ENCODE data around the gene GH2. TPM values are rescaled to one million over a fixed set of nuclear protein-coding genes. Genes with fewer than 3 reads are reported as not detected.
A peak's percentile ranks its signal among the peaks of the same experiment; 100 is the strongest.

GH2 gene
- total RNA-seq, 2 experiments from 2014 or later, result not detected

GRCh38 chr17:63831505-63831904 lies 50.2 kb downstream of the GH2 start:
- DNase-seq (no peak), ATAC-seq (no peak)
- Mint-ChIP-seq H3K9me3 (no peaks in the 10 kb centered on the region), H3K27ac (peak overlapping the region; percentile 71), H3K4me3 (no peak overlapping the region), H3K27me3 (no peaks in the 10 kb centered on the region), H3K4me1 (ENCODE audit: low read depth) (peaks cover 57% of the 10 kb centered on the region), H3K36me3 (ENCODE audit: low read depth) (peaks cover 79% of the 10 kb centered on the region)
- TF ChIP-seq, protein P1, sequence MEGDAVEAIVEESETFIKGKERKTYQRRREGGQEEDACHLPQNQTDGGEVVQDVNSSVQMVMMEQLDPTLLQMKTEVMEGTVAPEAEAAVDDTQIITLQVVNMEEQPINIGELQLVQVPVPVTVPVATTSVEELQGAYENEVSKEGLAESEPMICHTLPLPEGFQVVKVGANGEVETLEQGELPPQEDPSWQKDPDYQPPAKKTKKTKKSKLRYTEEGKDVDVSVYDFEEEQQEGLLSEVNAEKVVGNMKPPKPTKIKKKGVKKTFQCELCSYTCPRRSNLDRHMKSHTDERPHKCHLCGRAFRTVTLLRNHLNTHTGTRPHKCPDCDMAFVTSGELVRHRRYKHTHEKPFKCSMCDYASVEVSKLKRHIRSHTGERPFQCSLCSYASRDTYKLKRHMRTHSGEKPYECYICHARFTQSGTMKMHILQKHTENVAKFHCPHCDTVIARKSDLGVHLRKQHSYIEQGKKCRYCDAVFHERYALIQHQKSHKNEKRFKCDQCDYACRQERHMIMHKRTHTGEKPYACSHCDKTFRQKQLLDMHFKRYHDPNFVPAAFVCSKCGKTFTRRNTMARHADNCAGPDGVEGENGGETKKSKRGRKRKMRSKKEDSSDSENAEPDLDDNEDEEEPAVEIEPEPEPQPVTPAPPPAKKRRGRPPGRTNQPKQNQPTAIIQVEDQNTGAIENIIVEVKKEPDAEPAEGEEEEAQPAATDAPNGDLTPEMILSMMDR (IDR thresholded peaks at IDR 0.05), result no peak
- intact Hi-C loops (cut with micrococcal nuclease), result loop anchor here (5.0 kb wide), 1 partner anchor 134 kb away; no protein-coding TSS in a partner anchor
- CTCF ChIA-PET, result interaction anchor here (1.0 to 1.2 kb wide), 2 partner anchors 9 to 10 kb away, joined by 4 read pairs; partner anchors contain the start of gene SMARCD2
- POLR2A ChIA-PET, result interaction anchor here (0.6 to 11.6 kb wide), 8 partner anchors 8 to 166 kb away, joined by 3 to 188 read pairs (median 4); partner anchors contain the start of gene SMARCD2

DNA sequence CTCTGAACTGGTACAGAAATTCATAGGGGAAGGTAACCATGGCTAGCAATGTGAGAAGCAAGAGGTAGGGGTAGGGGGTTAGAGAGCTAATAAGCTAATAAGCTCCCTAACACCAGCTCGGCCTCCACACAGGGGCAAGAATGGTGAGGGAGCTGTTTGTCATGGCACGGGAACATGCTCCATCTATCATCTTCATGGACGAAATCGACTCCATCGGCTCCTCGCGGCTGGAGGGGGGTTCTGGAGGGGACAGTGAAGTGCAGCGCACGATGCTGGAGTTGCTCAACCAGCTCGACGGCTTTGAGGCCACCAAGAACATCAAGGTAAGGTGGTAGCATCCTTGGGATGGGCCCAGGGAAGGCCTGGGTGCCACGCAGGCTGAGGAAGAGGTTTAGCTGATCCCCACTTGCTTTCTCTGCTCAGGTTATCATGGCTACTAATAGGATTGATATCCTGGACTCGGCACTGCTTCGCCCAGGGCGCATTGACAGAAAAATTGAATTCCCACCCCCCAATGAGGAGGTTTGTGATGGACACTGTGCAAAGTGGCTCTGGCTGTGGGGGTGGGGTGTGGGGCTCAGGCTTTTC lies 50.7 kb downstream of the GH2 start:
- Mint-ChIP-seq H3K36me3 (ENCODE audit: low read depth) (peaks cover 83% of the 10 kb centered on the region), H3K4me1 (ENCODE audit: low read depth) (peaks cover 60% of the 10 kb centered on the region), H3K9me3 (no peaks in the 10 kb centered on the region), H3K27me3 (no peaks in the 10 kb centered on the region), H3K27ac (peak overlapping the region; percentile 71), H3K4me3 (no peak overlapping the region)
- ATAC-seq (no peak), DNase-seq (no peak)
- TF ChIP-seq, protein P1 (IDR thresholded peaks at IDR 0.05), result no peak
- intact Hi-C loops (cut with micrococcal nuclease), result loop anchor here (5.0 kb wide), 1 partner anchor 134 kb away; no protein-coding TSS in a partner anchor
- ChIA-PET POLR2A (interaction anchor here (0.8 to 11.6 kb wide), 9 partner anchors 9 to 133 kb away, joined by 3 to 188 read pairs (median 5); partner anchors contain the start of gene SMARCD2), CTCF (interaction anchor here (0.9 to 1.2 kb wide), 5 partner anchors 9 to 30 kb away, joined by 3 to 4 read pairs (median 3); partner anchors contain the start of gene SMARCD2)

DNA sequence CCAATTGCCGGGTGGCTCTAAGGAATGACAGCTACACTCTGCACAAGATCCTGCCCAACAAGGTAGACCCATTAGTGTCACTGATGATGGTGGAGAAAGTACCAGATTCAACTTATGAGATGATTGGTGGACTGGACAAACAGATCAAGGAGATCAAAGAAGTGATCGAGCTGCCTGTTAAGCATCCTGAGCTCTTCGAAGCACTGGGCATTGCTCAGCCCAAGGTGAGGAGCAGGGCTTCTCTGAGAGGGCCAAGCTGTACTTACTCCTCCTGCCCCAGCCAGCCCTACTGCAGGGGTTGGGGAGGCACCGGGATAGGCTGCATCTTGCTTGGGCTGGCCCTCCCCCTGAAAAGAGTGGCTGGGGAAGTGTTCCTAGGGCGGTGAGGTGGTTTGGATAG lies 51.5 kb downstream of the GH2 start:
- ChIA-PET CTCF (interaction anchor here (0.6 to 2.9 kb wide), 7 partner anchors 9 to 31 kb away, joined by 3 to 22 read pairs (median 3); partner anchors contain the start of gene SMARCD2), POLR2A (interaction anchor here (1.1 to 11.6 kb wide), 9 partner anchors 9 to 132 kb away, joined by 3 to 188 read pairs (median 6); partner anchors contain the start of genes CCDC47, DDX42 and SMARCD2)
- intact Hi-C loops (cut with micrococcal nuclease), result loop anchor here (5.0 kb wide), 1 partner anchor 133 kb away; no protein-coding TSS in a partner anchor
- Mint-ChIP-seq H3K27ac (peak overlapping the region; percentile 71), H3K36me3 (ENCODE audit: low read depth) (peaks cover 84% of the 10 kb centered on the region), H3K4me3 (no peak overlapping the region), H3K9me3 (no peaks in the 10 kb centered on the region), H3K27me3 (no peaks in the 10 kb centered on the region), H3K4me1 (ENCODE audit: low read depth) (peaks cover 61% of the 10 kb centered on the region)
- ATAC-seq (no peak), DNase-seq (no peak)
- TF ChIP-seq, protein P1 (IDR thresholded peaks at IDR 0.05), result no peak

Other genes starting within 250 kb of the GH2 start
- gene LIMD2, start 181.8 kb downstream of the GH2 start, total RNA-seq, result 100 to 1,000 TPM; 143 to 145 TPM
- gene STRADA, start 140.1 kb downstream of the GH2 start, total RNA-seq, result 10 to 100 TPM; 44.8 to 48.8 TPM
- 10 to 100 TPM; 63.0 to 64.4 TPM for gene CCDC47, start 108.3 kb downstream of the GH2 start, total RNA-seq
- gene DDX42, start 107.8 kb downstream of the GH2 start, total RNA-seq, result 10 to 100 TPM; 91.9 to 96.0 TPM
- gene PSMC5, start 54.5 kb downstream of the GH2 start, total RNA-seq, result 100 to 1,000 TPM; 155 to 157 TPM
- 10 to 100 TPM; 58.3 to 60.9 TPM for gene FTSJ3, start 54.3 kb downstream of the GH2 start, total RNA-seq
- 100 to 1,000 TPM in 1 of 2 experiments, 10 to 100 TPM in 1; 99.4 to 103 TPM for gene SMARCD2, start 39.3 kb downstream of the GH2 start, total RNA-seq
- not detected for gene CSH2, start 8.3 kb downstream of the GH2 start, total RNA-seq
- not detected for gene CSH1, start 14.6 kb upstream of the GH2 start, total RNA-seq
- not detected for gene CSHL1, start 29.3 kb upstream of the GH2 start, total RNA-seq
- gene GH1, start 36.9 kb upstream of the GH2 start, total RNA-seq, result not detected
- gene CD79B, start 50.4 kb upstream of the GH2 start, total RNA-seq, result 10 to 100 TPM; 28.4 to 31.6 TPM
- under 1 TPM; 0.20 to 0.23 TPM for gene SCN4A, start 91.0 kb upstream of the GH2 start, total RNA-seq
- gene PRR29, start 116.4 kb upstream of the GH2 start, total RNA-seq, result 1 to 10 TPM in 1 of 2 experiments, under 1 TPM in 1; 0.74 to 2.5 TPM
- gene ICAM2, start 138.7 kb upstream of the GH2 start, total RNA-seq, result 10 to 100 TPM; 53.3 to 53.7 TPM
- 10 to 100 TPM; 19.2 to 23.6 TPM for gene ERN1, start 248.2 kb upstream of the GH2 start, total RNA-seq

Measured in activated CD8-positive, alpha-beta T cell treated with anti-CD3 and anti-CD28 coated beads for 36 hours (primary cell).